MCF 10A (cell line): ENCODE measurements around the gene MAEA. TPM values are rescaled to one million over a fixed set of nuclear protein-coding genes. Genes with fewer than 3 reads are reported as not detected.

Source experiments
- Bru-seq: library from RNA; stranded (reverse); fragments of 400-500 nt; gene quantifications from one replicate; lab custom pipeline; 2021; lab: Mats Ljungman, UMichigan
- BruChase-seq, 2 experiments: library from RNA; stranded (reverse); fragments of 400-500 nt; gene quantifications; one replicate each; lab custom pipeline; 2021; lab: Mats Ljungman, UMichigan
- BruUV-seq: library from RNA; stranded (reverse); fragments of 400-500 nt; replicated peaks from 2 replicates; lab custom pipeline; 2021; lab: Mats Ljungman, UMichigan
- CTCF ChIA-PET: fragments of 300-600 bp; sonication (Branson Sonifier 250); formaldehyde crosslinking; extraction: SDS; loops from one replicate; lab custom pipeline; 2021; ENCODE audit warnings: antibody characterized with exemption, inconsistent platforms; lab: Yijun Ruan, JAX
- POLR2A ChIA-PET: fragments of 300-600, 350-650 bp; sonication (Branson Sonifier 250); formaldehyde crosslinking; extraction: SDS; loops from one replicate; lab custom pipeline; 2020; ENCODE audit warnings: antibody characterized with exemption, inconsistent platforms; lab: Yijun Ruan, JAX
- DNase-seq: peaks from one replicate; pipeline ENCODE4 v3.0.0-alpha.2; 2018; ENCODE audit not compliant: unreplicated experiment
- H3K27ac Mint-ChIP-seq: one replicate; pipeline ENCODE4 v1.8.0; 2022; ENCODE audit warnings: mild to moderate bottlenecking, low read depth, mixed read lengths; ENCODE audit not compliant: unreplicated experiment
- H3K27me3 Mint-ChIP-seq: one replicate; pipeline ENCODE4 v1.8.0; 2022; ENCODE audit warnings: mixed read lengths; ENCODE audit not compliant: insufficient read depth, unreplicated experiment
- H3K36me3 Mint-ChIP-seq: one replicate; pipeline ENCODE4 v1.8.0; 2022; ENCODE audit warnings: mild to moderate bottlenecking, moderate library complexity, mixed read lengths; ENCODE audit not compliant: insufficient read depth, unreplicated experiment
- H3K4me1 Mint-ChIP-seq: one replicate; pipeline ENCODE4 v1.8.0; 2022; ENCODE audit warnings: mixed read lengths; ENCODE audit not compliant: insufficient read depth, unreplicated experiment
- H3K4me3 Mint-ChIP-seq: one replicate; pipeline ENCODE4 v1.8.0; 2022; ENCODE audit warnings: mild to moderate bottlenecking, moderate library complexity, mixed read lengths; ENCODE audit not compliant: unreplicated experiment
- H3K9me3 Mint-ChIP-seq: one replicate; pipeline ENCODE4 v1.8.0; 2022; ENCODE audit warnings: mixed read lengths; ENCODE audit not compliant: unreplicated experiment
- intact Hi-C: fragments of 100-400 bp; cut with micrococcal nuclease; formaldehyde crosslinking; loops from 2 replicates; pipeline ENCODE4 v1.14.1; 2022
- long read RNA-seq: library from polyadenylated mRNA; stranded (forward); transcript quantifications from one replicate; pipeline ENCODE4 v2.0.0, GENCODE V29; 2022
- total RNA-seq: library from RNA; stranded (reverse); gene quantifications from 2 replicates; pipeline ENCODE4 v1.2.3, GENCODE V29; 2022
- TF ChIP-seq, protein P1 (sequence below): fragments of 200-600 bp; IDR thresholded peaks from one replicate; pipeline ENCODE4 v1.8.0; 2022; ENCODE audit warnings: antibody characterized with exemption, mild to moderate bottlenecking; ENCODE audit not compliant: unreplicated experiment

The MAEA gene
- total RNA-seq (78.8 and 89.6 TPM in 2 replicates), Bru-seq, nascent RNA (percentile 69 among the genes with signal in this experiment), BruChase-seq, experiment 1, labeled RNA remaining after a 6-hour chase (percentile 76 among the genes with signal in this experiment), BruChase-seq, experiment 2, labeled RNA remaining after a 2-hour chase (percentile 73 among the genes with signal in this experiment)
- long read RNA-seq, transcript MAEA-202 (9 exons, 2,222 nt): major isoform, 290 of 355 reads
- long read RNA-seq, transcript MAEA-215 (5 exons, 2,426 nt): minor isoform, 7 of 355 reads
- long read RNA-seq, partial matches to known transcripts: 12 of 355 reads
- long read RNA-seq, other reads (novel, unspliced or antisense): 39 of 355 reads

DNA sequence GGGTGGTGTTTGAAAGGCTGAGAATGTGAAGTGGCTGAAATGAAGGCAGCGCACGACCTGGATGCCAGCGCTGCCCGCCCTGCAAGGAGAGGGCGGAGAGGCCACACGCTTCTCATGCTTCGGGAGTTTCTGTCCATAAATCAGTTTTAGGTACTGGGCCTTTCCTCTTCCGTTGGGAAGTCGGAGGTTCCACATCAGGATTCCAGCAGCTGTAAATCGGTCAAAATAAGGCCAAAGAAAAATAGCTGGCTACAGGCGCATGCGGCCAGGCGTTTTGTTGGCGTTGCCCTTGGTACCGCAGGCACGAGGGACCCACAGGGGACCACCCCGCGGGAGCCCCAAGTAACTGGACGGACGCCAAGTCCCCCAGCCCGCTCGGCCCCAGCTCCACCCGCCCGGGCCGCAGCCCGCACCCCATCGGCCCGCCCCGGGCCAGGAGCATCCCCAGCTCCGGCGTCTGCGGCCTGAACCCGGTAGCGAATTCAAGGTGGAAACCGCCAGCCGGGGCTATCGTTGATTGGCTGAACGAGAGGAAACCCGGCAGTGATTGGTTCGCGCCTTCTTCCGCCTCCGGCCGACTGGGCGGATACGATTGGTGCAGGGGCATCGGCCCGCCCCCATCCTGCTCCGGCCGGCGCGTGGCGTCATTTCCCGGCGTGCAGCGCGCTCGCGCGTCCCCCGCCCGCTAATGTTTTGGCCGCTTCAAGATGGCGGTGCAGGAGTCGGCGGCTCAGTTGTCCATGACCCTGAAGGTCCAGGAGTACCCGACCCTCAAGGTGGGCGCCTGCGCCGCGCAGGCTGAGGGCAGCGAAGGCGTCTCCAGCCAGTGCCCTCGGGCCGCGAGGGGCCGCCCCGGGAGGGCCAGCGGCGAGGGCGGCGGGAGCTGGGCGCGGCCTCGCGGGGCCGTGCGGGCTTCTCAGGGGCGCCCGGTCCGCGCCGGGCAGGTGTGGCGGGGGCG, at the start of gene MAEA:
Gene MAEA, plus strand, starts transcription at position 685 of the 958 bp plus-strand sequence. Its CDS starts 23 bp downstream, at position 708.
- TF ChIP-seq, protein P1, sequence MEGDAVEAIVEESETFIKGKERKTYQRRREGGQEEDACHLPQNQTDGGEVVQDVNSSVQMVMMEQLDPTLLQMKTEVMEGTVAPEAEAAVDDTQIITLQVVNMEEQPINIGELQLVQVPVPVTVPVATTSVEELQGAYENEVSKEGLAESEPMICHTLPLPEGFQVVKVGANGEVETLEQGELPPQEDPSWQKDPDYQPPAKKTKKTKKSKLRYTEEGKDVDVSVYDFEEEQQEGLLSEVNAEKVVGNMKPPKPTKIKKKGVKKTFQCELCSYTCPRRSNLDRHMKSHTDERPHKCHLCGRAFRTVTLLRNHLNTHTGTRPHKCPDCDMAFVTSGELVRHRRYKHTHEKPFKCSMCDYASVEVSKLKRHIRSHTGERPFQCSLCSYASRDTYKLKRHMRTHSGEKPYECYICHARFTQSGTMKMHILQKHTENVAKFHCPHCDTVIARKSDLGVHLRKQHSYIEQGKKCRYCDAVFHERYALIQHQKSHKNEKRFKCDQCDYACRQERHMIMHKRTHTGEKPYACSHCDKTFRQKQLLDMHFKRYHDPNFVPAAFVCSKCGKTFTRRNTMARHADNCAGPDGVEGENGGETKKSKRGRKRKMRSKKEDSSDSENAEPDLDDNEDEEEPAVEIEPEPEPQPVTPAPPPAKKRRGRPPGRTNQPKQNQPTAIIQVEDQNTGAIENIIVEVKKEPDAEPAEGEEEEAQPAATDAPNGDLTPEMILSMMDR: no peak
- DNase-seq: peak; percentile 96
- H3K9me3 Mint-ChIP-seq: peaks cover 8% of the 10 kb centered on the region
- intact Hi-C loops: no loop called here
- POLR2A ChIA-PET: interaction anchor here (0.6 to 5.0 kb wide), 19 partner anchors 11 to 1246 kb away, joined by 3 to 87 read pairs (median 4); partner anchors contain the start of genes CTBP1, SLBP and UVSSA
- CTCF ChIA-PET: interaction anchor here (0.6 to 2.2 kb wide), 6 partner anchors 11 to 158 kb away, joined by 3 to 15 read pairs (median 6); partner anchors contain the start of gene UVSSA
- peaks cover 22% of the 10 kb centered on the region for H3K4me1 Mint-ChIP-seq
- H3K4me3 Mint-ChIP-seq: peak within 1 kb of the TSS; percentile 95
- H3K27me3 Mint-ChIP-seq: no peaks in the 10 kb centered on the region
- peaks cover 7% of the 10 kb centered on the region for H3K36me3 Mint-ChIP-seq
- BruUV-seq: TSS peak; percentile 85
- H3K27ac Mint-ChIP-seq: peak within 1 kb of the TSS; percentile 95

DNA sequence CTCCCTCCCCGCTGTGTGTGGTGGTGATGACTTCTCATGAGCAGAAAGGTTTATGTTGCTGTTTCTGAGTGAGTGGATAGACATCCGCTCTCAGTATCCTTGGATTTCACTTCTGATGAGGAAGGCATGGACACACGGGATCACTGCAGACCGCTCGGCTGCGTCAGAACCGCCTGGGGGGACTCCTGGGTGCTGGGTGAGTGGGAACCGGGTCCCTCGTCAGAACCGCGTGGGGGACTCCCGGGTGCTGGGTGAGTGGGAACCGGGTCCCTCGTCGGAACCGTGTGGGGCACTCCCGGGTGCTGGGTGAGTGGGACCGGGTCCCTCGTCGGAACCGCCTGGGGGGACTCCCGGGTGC, 49.8 kb upstream of the MAEA start:
- Mint-ChIP-seq H3K4me3 (no peak overlapping the region), H3K27me3 (no peaks in the 10 kb centered on the region), H3K27ac (no peak overlapping the region), H3K9me3 (no peaks in the 10 kb centered on the region), H3K4me1 (no peaks in the 10 kb centered on the region), H3K36me3 (peaks cover 52% of the 10 kb centered on the region)
- CTCF ChIA-PET: no interaction called here
- POLR2A ChIA-PET: no interaction called here
- TF ChIP-seq, protein P1: no peak
- BruUV-seq: no TSS peak
- DNase-seq: no peak
- intact Hi-C loops: no loop called here

DNA sequence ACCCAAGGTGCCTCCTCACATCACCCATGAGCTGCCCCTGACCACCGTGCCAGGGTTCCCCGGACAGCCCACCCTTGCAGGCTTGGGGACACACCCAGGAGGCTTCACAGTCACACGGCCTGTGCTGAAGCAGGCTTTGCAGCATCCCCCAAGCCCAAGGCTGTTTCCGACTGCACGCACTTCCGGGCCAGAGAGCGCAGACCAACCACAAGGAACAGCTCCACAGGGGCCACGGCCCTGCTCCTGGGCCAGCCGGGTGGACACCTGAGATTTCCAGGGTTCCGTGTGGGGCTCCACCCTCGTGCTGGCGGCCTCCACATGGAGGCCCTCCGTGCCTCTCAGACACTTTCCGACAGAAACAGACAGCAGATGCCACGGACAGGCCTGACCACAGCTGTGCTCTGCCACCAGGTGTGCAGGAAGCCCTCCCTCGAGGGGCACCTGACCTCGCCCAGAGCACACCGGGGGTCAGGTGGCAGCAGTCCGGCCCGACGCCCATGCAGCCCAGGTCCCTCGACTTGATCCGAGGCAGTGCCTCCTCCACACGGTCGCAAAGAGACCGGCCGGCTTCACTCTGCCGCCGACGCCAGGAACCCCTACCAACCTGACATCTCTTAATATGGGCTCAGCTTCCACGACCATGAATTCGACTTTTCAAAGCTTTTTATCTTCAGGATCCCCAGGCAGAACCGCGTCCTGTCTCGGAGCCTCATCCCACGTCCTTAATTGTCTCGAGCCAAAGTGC, 48.8 kb upstream of the MAEA start:
- TF ChIP-seq, protein P1: no peak
- Mint-ChIP-seq H3K27me3 (no peaks in the 10 kb centered on the region), H3K4me1 (no peaks in the 10 kb centered on the region), H3K4me3 (no peak overlapping the region), H3K36me3 (peaks cover 54% of the 10 kb centered on the region), H3K9me3 (no peaks in the 10 kb centered on the region), H3K27ac (no peak overlapping the region)
- DNase-seq: no peak
- intact Hi-C loops: no loop called here
- ChIA-PET CTCF (no interaction called here), POLR2A (no interaction called here)
- BruUV-seq: no TSS peak
